ENCODE data around the gene SLC25A34. TPM values are rescaled to one million over a fixed set of nuclear protein-coding genes. Genes with fewer than 3 reads are reported as not detected.

The SLC25A34 gene
- total and polyA plus RNA-seq, 2 of the 13 experiments (the other 11 are each of a cell fraction or from before 2014, with no cell fraction given) = 0.13 to 0.18 TPM

GRCh38 chr1:15742339-15742801, 6.3 kb downstream of the SLC25A34 start, which contains the start of gene TMEM82 (continued):
- no peak for TF ChIP-seq THYN1 (CRISPR knock-in tag; IDR thresholded peaks at IDR 0.05; ENCODE audit: borderline replicate concordance, low read depth)
- no peak for TF ChIP-seq SMARCE1 (IDR thresholded peaks at IDR 0.05; ENCODE audit: borderline replicate concordance)
- no peak; the same call in 1 of the 2 replicates for TF ChIP-seq PATZ1 (CRISPR knock-in tag; IDR thresholded peaks at IDR 0.05)
- TF ChIP-seq ZNF292 (CRISPR knock-in tag; IDR thresholded peaks at IDR 0.05; ENCODE audit: borderline replicate concordance, low read depth) = no peak
- TF ChIP-seq TOPORS (CRISPR knock-in tag; IDR thresholded peaks at IDR 0.05) = no peak
- TF ChIP-seq EP300 (IDR thresholded peaks at IDR 0.05; ENCODE audit: low read depth in 2 of 2, low read length in 2 of 2) = no peak
- TF ChIP-seq EP300 (CRISPR knock-in tag; IDR thresholded peaks at IDR 0.05; ENCODE audit: borderline replicate concordance) = no peak
- no peak for TF ChIP-seq CEBPG (CRISPR knock-in tag; IDR thresholded peaks at IDR 0.05)
- TF ChIP-seq ZNF343 (CRISPR knock-in tag; IDR thresholded peaks at IDR 0.05) = no peak
- TF ChIP-seq, protein P1, sequence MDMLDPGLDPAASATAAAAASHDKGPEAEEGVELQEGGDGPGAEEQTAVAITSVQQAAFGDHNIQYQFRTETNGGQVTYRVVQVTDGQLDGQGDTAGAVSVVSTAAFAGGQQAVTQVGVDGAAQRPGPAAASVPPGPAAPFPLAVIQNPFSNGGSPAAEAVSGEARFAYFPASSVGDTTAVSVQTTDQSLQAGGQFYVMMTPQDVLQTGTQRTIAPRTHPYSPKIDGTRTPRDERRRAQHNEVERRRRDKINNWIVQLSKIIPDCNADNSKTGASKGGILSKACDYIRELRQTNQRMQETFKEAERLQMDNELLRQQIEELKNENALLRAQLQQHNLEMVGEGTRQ (IDR thresholded peaks at IDR 0.05; ENCODE audit: low read depth, low read length) = no peak
- TF ChIP-seq, protein P1 (CRISPR knock-in tag; IDR thresholded peaks at IDR 0.05; ENCODE audit: borderline replicate concordance) = no peak
- TF ChIP-seq LCORL (IDR thresholded peaks at IDR 0.05) = no peak
- 0 out of 2 replicates have a peak, but pooled peaks have one; percentile 21 for TF ChIP-seq LCORL (CRISPR knock-in tag; IDR thresholded peaks at IDR 0.05)
- TF ChIP-seq EED (CRISPR knock-in tag; IDR thresholded peaks at IDR 0.05) = no peak
- TF ChIP-seq, protein P2, sequence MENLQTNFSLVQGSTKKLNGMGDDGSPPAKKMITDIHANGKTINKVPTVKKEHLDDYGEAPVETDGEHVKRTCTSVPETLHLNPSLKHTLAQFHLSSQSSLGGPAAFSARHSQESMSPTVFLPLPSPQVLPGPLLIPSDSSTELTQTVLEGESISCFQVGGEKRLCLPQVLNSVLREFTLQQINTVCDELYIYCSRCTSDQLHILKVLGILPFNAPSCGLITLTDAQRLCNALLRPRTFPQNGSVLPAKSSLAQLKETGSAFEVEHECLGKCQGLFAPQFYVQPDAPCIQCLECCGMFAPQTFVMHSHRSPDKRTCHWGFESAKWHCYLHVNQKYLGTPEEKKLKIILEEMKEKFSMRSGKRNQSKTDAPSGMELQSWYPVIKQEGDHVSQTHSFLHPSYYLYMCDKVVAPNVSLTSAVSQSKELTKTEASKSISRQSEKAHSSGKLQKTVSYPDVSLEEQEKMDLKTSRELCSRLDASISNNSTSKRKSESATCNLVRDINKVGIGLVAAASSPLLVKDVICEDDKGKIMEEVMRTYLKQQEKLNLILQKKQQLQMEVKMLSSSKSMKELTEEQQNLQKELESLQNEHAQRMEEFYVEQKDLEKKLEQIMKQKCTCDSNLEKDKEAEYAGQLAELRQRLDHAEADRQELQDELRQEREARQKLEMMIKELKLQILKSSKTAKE (CRISPR knock-in tag; IDR thresholded peaks at IDR 0.05; ENCODE audit: borderline replicate concordance) = no peak
- TF ChIP-seq NR2F6 (IDR thresholded peaks at IDR 0.05) = peak; percentile 38; the same call in 1 of the 2 replicates
- TF ChIP-seq NR2F6 (CRISPR knock-in tag; IDR thresholded peaks at IDR 0.05) = peak; percentile 48
- TF ChIP-seq ZNF703 (CRISPR knock-in tag; IDR thresholded peaks at IDR 0.05; ENCODE audit: borderline replicate concordance) = no peak
- no peak for TF ChIP-seq ZNF576 (CRISPR knock-in tag; IDR thresholded peaks at IDR 0.05)
- 0 out of 2 replicates have a peak, but pooled peaks have one; percentile 55 for TF ChIP-seq ZNF333 (CRISPR knock-in tag; IDR thresholded peaks at IDR 0.05; ENCODE audit: borderline replicate concordance)
- no peak for TF ChIP-seq SMAD9 (CRISPR knock-in tag; IDR thresholded peaks at IDR 0.05)
- no peak for TF ChIP-seq MEIS1 (CRISPR knock-in tag; IDR thresholded peaks at IDR 0.05; ENCODE audit: borderline replicate concordance)
- TF ChIP-seq ELF3 (CRISPR knock-in tag; IDR thresholded peaks at IDR 0.05) = no peak
- no peak for TF ChIP-seq ZFAT (CRISPR knock-in tag; conservative IDR thresholded peaks at IDR 0.05)
- no peak for TF ChIP-seq NR2C2 (CRISPR knock-in tag; IDR thresholded peaks at IDR 0.05; ENCODE audit: borderline replicate concordance)
